ENCODE data around the gene KRTAP10-9.
A peak's percentile ranks its signal among the peaks of the same experiment; 100 is the strongest.

KRTAP10-9 gene

GRCh38 chr21:44650265-44650972 lies 23.5 kb downstream of the KRTAP10-9 start:
- TF ChIP-seq YY1 (IDR thresholded peaks at IDR 0.05; ENCODE audit: low read depth) (no peak), USF1 (IDR thresholded peaks at IDR 0.05) (0 out of 2 replicates have a peak, but pooled peaks have one; percentile 13)

- no peak for TF ChIP-seq TEAD4 (IDR thresholded peaks at IDR 0.05)
- no peak for TF ChIP-seq EGR1 (IDR thresholded peaks at IDR 0.05)
- no peak for TF ChIP-seq REST (IDR thresholded peaks at IDR 0.05; ENCODE audit: low read depth)
- TF ChIP-seq MAX (IDR thresholded peaks at IDR 0.05): no peak
- no peak for TF ChIP-seq CREB1 (IDR thresholded peaks at IDR 0.05; ENCODE audit: low read depth)
- TF ChIP-seq YY1 (IDR thresholded peaks at IDR 0.05; ENCODE audit: low read depth): no peak
- no peak for TF ChIP-seq RAD21 (IDR thresholded peaks at IDR 0.05; ENCODE audit: low read depth)
- no peak for TF ChIP-seq CEBPB (IDR thresholded peaks at IDR 0.05)
- TF ChIP-seq TCF12 (IDR thresholded peaks at IDR 0.05; ENCODE audit: low read depth): no peak
- TF ChIP-seq TAF1 (IDR thresholded peaks at IDR 0.05; ENCODE audit: low read depth): no peak
These were observed 24.2 kb downstream of the KRTAP10-9 start for GRCh38 chr21:44650973-44651675.

- TF ChIP-seq MAX (IDR thresholded peaks at IDR 0.05) (peak; percentile 75), NFIC (IDR thresholded peaks at IDR 0.05) (no peak)
These were observed 26.2 kb downstream of the KRTAP10-9 start for GRCh38 chr21:44653123-44653522.

GRCh38 chr21:44653656-44654575 lies 27.0 kb downstream of the KRTAP10-9 start:
- TF ChIP-seq EGR1 (IDR thresholded peaks at IDR 0.05) (no peak), ZBTB7A (IDR thresholded peaks at IDR 0.05; ENCODE audit: low read depth) (no peak), USF1 (IDR thresholded peaks at IDR 0.05) (no peak), YY1 (IDR thresholded peaks at IDR 0.05; ENCODE audit: low read depth) (no peak), REST (IDR thresholded peaks at IDR 0.05; ENCODE audit: low read depth) (no peak), NFIC (IDR thresholded peaks at IDR 0.05) (no peak), EP300 (IDR thresholded peaks at IDR 0.05; ENCODE audit: borderline replicate concordance) (no peak), TAF1 (IDR thresholded peaks at IDR 0.05; ENCODE audit: low read depth) (no peak), CEBPB (IDR thresholded peaks at IDR 0.05) (no peak), FOXM1 (IDR thresholded peaks at IDR 0.05; ENCODE audit: borderline replicate concordance, low read depth) (no peak), TEAD4 (IDR thresholded peaks at IDR 0.05) (no peak), TCF12 (IDR thresholded peaks at IDR 0.05; ENCODE audit: low read depth) (no peak), CREB1 (IDR thresholded peaks at IDR 0.05; ENCODE audit: low read depth) (no peak), MAX (IDR thresholded peaks at IDR 0.05) (no peak), RAD21 (IDR thresholded peaks at IDR 0.05; ENCODE audit: low read depth) (no peak)

GRCh38 chr21:44654576-44655175 lies 27.8 kb downstream of the KRTAP10-9 start, which contains the start of gene KRTAP12-4:
Gene KRTAP12-4, minus strand, starts transcription at chr21:44654659. Its CDS starts 45 bp downstream, at chr21:44654614.
- no peak for TF ChIP-seq REST (IDR thresholded peaks at IDR 0.05; ENCODE audit: low read depth)
- TF ChIP-seq MAX (IDR thresholded peaks at IDR 0.05): no peak
